ENCODE measurements around the gene PIK3R6.

Gene PIK3R6

GRCh38 chr17:8877984-8878383 is 10.5 kb upstream of the PIK3R6 start:
- Histone ChIP-seq H3K9ac (no peak overlapping the region), H3K36me3 (peaks cover 32% of the 10 kb centered on the region), H3K9me3 (no peaks in the 10 kb centered on the region), H4K20me1 (no peaks in the 10 kb centered on the region), H3K4me1 (peaks cover 16% of the 10 kb centered on the region), H3K27me3 (no peaks in the 10 kb centered on the region), H3K27ac (no peak overlapping the region), H3K4me3 (no peak overlapping the region), H3K4me2 (no peak overlapping the region)
- no peak for TF ChIP-seq Cebpa-rat (IDR thresholded peaks at IDR 0.05)

GRCh38 chr17:8875957-8876356 is 8.5 kb upstream of the PIK3R6 start:
- Histone ChIP-seq H3K4me3 (no peak overlapping the region), H3K27me3 (no peaks in the 10 kb centered on the region), H3K9ac (no peak overlapping the region), H3K4me1 (peaks cover 27% of the 10 kb centered on the region), H3K36me3 (peaks cover 28% of the 10 kb centered on the region), H3K4me2 (no peak overlapping the region), H3K27ac (no peak overlapping the region), H3K9me3 (no peaks in the 10 kb centered on the region), H4K20me1 (no peaks in the 10 kb centered on the region)
- no peak for TF ChIP-seq Cebpa-rat (IDR thresholded peaks at IDR 0.05)

- Histone ChIP-seq H3K4me1 (peaks cover 27% of the 10 kb centered on the region), H3K4me2 (no peak overlapping the region), H3K9ac (no peak overlapping the region), H3K4me3 (no peak overlapping the region), H3K9me3 (no peaks in the 10 kb centered on the region), H3K36me3 (peaks cover 23% of the 10 kb centered on the region), H3K27ac (no peak overlapping the region), H3K27me3 (no peaks in the 10 kb centered on the region), H4K20me1 (no peaks in the 10 kb centered on the region)
- no peak for TF ChIP-seq Cebpa-rat (IDR thresholded peaks at IDR 0.05)
These were observed 8.0 kb upstream of the PIK3R6 start for GRCh38 chr17:8875436-8875835.

- H3K9me3 ChIP-seq = no peaks in the 10 kb centered on the region
- H4K20me1 ChIP-seq = no peaks in the 10 kb centered on the region
- H3K4me1 ChIP-seq = peaks cover 27% of the 10 kb centered on the region
- no peak overlapping the region; the same call in 1 of the 2 replicates for H3K27ac ChIP-seq
- no peak overlapping the region for H3K4me3 ChIP-seq
- H3K27me3 ChIP-seq = no peaks in the 10 kb centered on the region
- no peak overlapping the region; the same call in 1 of the 2 replicates for H3K9ac ChIP-seq
- TF ChIP-seq Cebpa-rat (IDR thresholded peaks at IDR 0.05) = no peak
- H3K36me3 ChIP-seq = peaks cover 11% of the 10 kb centered on the region
- H3K4me2 ChIP-seq = peak overlapping the region; percentile 79
These were observed 6.6 kb upstream of the PIK3R6 start for GRCh38 chr17:8873801-8874715.

GRCh38 chr17:8872705-8873435 is 5.4 kb upstream of the PIK3R6 start:
- H3K36me3 ChIP-seq = peaks cover 2% of the 10 kb centered on the region; the same call in 1 of the 2 replicates
- H3K4me1 ChIP-seq = peaks cover 32% of the 10 kb centered on the region
- no peak for TF ChIP-seq Cebpa-rat (IDR thresholded peaks at IDR 0.05)
- no peaks in the 10 kb centered on the region for H3K9me3 ChIP-seq
- no peak overlapping the region for H3K4me3 ChIP-seq
- no peaks in the 10 kb centered on the region for H3K27me3 ChIP-seq
- no peaks in the 10 kb centered on the region for H4K20me1 ChIP-seq
- peak overlapping the region; percentile 43; the same call in 1 of the 2 replicates for H3K9ac ChIP-seq
- peak overlapping the region; percentile 47 for H3K27ac ChIP-seq
- peak overlapping the region; percentile 79 for H3K4me2 ChIP-seq

GRCh38 chr17:8872036-8872704 is 4.7 kb upstream of the PIK3R6 start:
- Histone ChIP-seq H4K20me1 (no peaks in the 10 kb centered on the region), H3K9me3 (no peaks in the 10 kb centered on the region), H3K4me1 (peaks cover 39% of the 10 kb centered on the region), H3K4me2 (peak overlapping the region; percentile 79), H3K9ac (0 out of 2 replicates have a peak overlapping the region, but pooled peaks have one; percentile 43), H3K27me3 (no peaks in the 10 kb centered on the region), H3K4me3 (no peak overlapping the region), H3K27ac (peak overlapping the region; percentile 47; the same call in 1 of the 2 replicates), H3K36me3 (no peaks in the 10 kb centered on the region)
- no peak for TF ChIP-seq Cebpa-rat (IDR thresholded peaks at IDR 0.05)

GRCh38 chr17:8871081-8871581 is 3.7 kb upstream of the PIK3R6 start:
- Histone ChIP-seq H3K36me3 (no peaks in the 10 kb centered on the region), H3K4me2 (no peak overlapping the region), H3K4me3 (no peak overlapping the region), H3K9ac (no peak overlapping the region), H3K9me3 (no peaks in the 10 kb centered on the region), H3K27ac (no peak overlapping the region), H4K20me1 (no peaks in the 10 kb centered on the region), H3K4me1 (peaks cover 50% of the 10 kb centered on the region), H3K27me3 (no peaks in the 10 kb centered on the region)
- TF ChIP-seq Cebpa-rat (IDR thresholded peaks at IDR 0.05) = no peak

- Histone ChIP-seq H3K4me3 (no peak overlapping the region), H3K9ac (no peak overlapping the region), H4K20me1 (no peaks in the 10 kb centered on the region), H3K4me2 (no peak overlapping the region), H3K4me1 (peaks cover 56% of the 10 kb centered on the region), H3K36me3 (no peaks in the 10 kb centered on the region), H3K9me3 (no peaks in the 10 kb centered on the region), H3K27me3 (no peaks in the 10 kb centered on the region), H3K27ac (no peak overlapping the region)
- TF ChIP-seq Cebpa-rat (IDR thresholded peaks at IDR 0.05) = no peak
These were observed 3.0 kb upstream of the PIK3R6 start for GRCh38 chr17:8870406-8871040.
